ENCODE measurements around the gene CACNA1I.

Gene CACNA1I

GRCh38 chr22:39592081-39593065, 21.8 kb downstream of the CACNA1I start:
- Histone ChIP-seq H3K27me3 (ENCODE audit: insufficient read depth, low read length) (peaks cover 8% of the 10 kb centered on the region), H3K36me3 (ENCODE audit: insufficient read depth, low read length) (no peaks in the 10 kb centered on the region), H3K4me1 (ENCODE audit: insufficient read depth, low read length) (no peaks in the 10 kb centered on the region; the same call in 1 of the 2 replicates), H3K4me3 (ENCODE audit: low read length) (no peak overlapping the region), H3K9me3 (ENCODE audit: insufficient read depth, low read depth, low read length) (no peaks in the 10 kb centered on the region), H3K9ac (ENCODE audit: low read depth, low read length) (no peak overlapping the region), H3K27ac (ENCODE audit: low read depth, low read length) (no peak overlapping the region)
- 71% methylated on average over 32 of the region's 32 CpGs for WGBS

DNA sequence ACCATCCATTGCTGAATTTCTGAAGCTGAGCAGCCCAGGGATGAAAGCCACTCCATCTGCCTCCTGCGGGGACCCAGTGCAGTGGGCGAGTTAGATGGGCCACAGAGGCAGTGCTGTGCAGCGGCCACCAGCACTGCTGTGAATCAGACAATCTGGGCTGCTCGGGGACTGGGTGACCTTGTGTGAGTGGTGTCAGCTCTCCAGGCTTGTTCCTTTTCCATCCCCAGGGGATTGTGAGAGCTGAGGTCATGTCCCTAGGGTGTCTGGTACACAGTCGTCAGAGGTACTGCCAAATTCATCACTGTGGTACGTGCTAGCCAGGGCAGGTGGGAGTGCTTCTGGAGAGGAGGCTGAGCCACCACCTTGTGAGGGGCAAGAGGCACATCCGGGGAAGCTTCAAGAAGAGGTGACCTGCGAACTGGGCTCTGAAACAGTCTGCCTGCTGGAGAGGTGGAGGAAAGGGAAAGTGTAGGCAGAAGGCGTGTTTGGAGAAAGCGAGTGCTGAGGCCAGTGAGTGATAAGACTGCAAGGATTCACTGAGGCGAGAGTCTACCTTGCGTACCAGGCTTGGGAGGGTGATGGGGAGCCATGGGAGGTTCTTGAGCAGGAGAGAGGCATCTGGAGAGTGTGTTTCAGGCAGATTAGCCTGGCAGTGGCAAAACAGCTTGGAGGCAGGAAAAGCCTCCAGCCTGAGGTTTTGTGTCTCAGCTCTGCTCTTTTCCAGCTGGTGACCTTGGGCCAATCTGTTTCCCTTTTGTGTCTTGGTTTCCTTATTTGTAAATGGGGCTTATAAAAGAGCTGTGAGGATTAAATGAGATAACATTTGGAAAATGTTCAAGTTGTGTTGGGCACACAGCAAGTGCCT, 22.7 kb downstream of the CACNA1I start:
- no peaks in the 10 kb centered on the region for H3K9me3 ChIP-seq (ENCODE audit: insufficient read depth, low read depth, low read length)
- H3K27me3 ChIP-seq (ENCODE audit: insufficient read depth, low read length), result peaks cover 14% of the 10 kb centered on the region
- H3K4me1 ChIP-seq (ENCODE audit: insufficient read depth, low read length), result no peaks in the 10 kb centered on the region; the same call in 1 of the 2 replicates
- no peaks in the 10 kb centered on the region for H3K36me3 ChIP-seq (ENCODE audit: insufficient read depth, low read length)
- no peak overlapping the region for H3K27ac ChIP-seq (ENCODE audit: low read depth, low read length)
- WGBS, result 75% methylated on average over 12 of the region's 12 CpGs
- H3K4me3 ChIP-seq (ENCODE audit: low read length), result no peak overlapping the region
- no peak overlapping the region for H3K9ac ChIP-seq (ENCODE audit: low read depth, low read length)

DNA sequence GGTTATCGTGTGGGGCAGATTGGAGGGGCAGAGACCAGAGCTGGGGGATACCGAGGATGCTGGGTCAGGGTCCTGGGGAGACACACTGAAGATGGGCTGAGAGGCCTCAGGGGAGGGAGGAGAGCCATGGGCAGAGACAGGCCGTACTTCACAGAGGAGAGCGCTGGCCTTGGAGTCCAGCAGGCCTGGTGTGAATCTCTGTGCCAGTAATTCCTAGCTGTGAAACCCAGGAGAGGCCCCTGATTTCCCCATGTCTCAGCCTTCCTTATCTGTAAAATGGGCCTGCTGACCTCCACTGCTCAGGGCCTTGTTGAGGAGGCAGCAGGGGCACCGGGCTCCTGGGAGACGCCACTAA, 23.4 kb downstream of the CACNA1I start:
- WGBS, result 77% methylated on average over 6 of the region's 6 CpGs
- no peak overlapping the region for H3K9ac ChIP-seq (ENCODE audit: low read depth, low read length)
- peaks cover 17% of the 10 kb centered on the region for H3K27me3 ChIP-seq (ENCODE audit: insufficient read depth, low read length)
- no peak overlapping the region for H3K4me3 ChIP-seq (ENCODE audit: low read length)
- H3K27ac ChIP-seq (ENCODE audit: low read depth, low read length), result no peak overlapping the region
- H3K9me3 ChIP-seq (ENCODE audit: insufficient read depth, low read depth, low read length), result no peaks in the 10 kb centered on the region
- H3K36me3 ChIP-seq (ENCODE audit: insufficient read depth, low read length), result no peaks in the 10 kb centered on the region
- no peaks in the 10 kb centered on the region; the same call in 1 of the 2 replicates for H3K4me1 ChIP-seq (ENCODE audit: insufficient read depth, low read length)

- WGBS, result 67% methylated on average over 6 of the region's 7 CpGs
- Histone ChIP-seq H3K27me3 (ENCODE audit: insufficient read depth, low read length) (peaks cover 17% of the 10 kb centered on the region), H3K4me1 (ENCODE audit: insufficient read depth, low read length) (no peaks in the 10 kb centered on the region; the same call in 1 of the 2 replicates), H3K9ac (ENCODE audit: low read depth, low read length) (no peak overlapping the region), H3K9me3 (ENCODE audit: insufficient read depth, low read depth, low read length) (no peaks in the 10 kb centered on the region), H3K27ac (ENCODE audit: low read depth, low read length) (no peak overlapping the region), H3K36me3 (ENCODE audit: insufficient read depth, low read length) (no peaks in the 10 kb centered on the region), H3K4me3 (ENCODE audit: low read length) (no peak overlapping the region)
Measured at GRCh38 chr22:39594411-39594810, 23.9 kb downstream of the CACNA1I start.

- H3K36me3 ChIP-seq (ENCODE audit: insufficient read depth, low read length), result no peaks in the 10 kb centered on the region
- no peak overlapping the region for H3K9ac ChIP-seq (ENCODE audit: low read depth, low read length)
- H3K4me3 ChIP-seq (ENCODE audit: low read length), result no peak overlapping the region
- 77% methylated on average over 12 of the region's 12 CpGs for WGBS
- H3K9me3 ChIP-seq (ENCODE audit: insufficient read depth, low read depth, low read length), result no peaks in the 10 kb centered on the region
- H3K4me1 ChIP-seq (ENCODE audit: insufficient read depth, low read length), result no peaks in the 10 kb centered on the region; the same call in 1 of the 2 replicates
- peaks cover 17% of the 10 kb centered on the region for H3K27me3 ChIP-seq (ENCODE audit: insufficient read depth, low read length)
- no peak overlapping the region for H3K27ac ChIP-seq (ENCODE audit: low read depth, low read length)
Measured at GRCh38 chr22:39595622-39596172, 25.1 kb downstream of the CACNA1I start.

- no peaks in the 10 kb centered on the region for H3K9me3 ChIP-seq (ENCODE audit: insufficient read depth, low read depth, low read length)
- no peaks in the 10 kb centered on the region; the same call in 1 of the 2 replicates for H3K4me1 ChIP-seq (ENCODE audit: insufficient read depth, low read length)
- H3K9ac ChIP-seq (ENCODE audit: low read depth, low read length), result no peak overlapping the region
- H3K36me3 ChIP-seq (ENCODE audit: insufficient read depth, low read length), result no peaks in the 10 kb centered on the region
- H3K27ac ChIP-seq (ENCODE audit: low read depth, low read length), result no peak overlapping the region
- WGBS, result 88% methylated on average over 6 of the region's 6 CpGs
- H3K27me3 ChIP-seq (ENCODE audit: insufficient read depth, low read length), result peaks cover 17% of the 10 kb centered on the region
- H3K4me3 ChIP-seq (ENCODE audit: low read length), result no peak overlapping the region
Measured at GRCh38 chr22:39596601-39597000, 26.0 kb downstream of the CACNA1I start.

- Histone ChIP-seq H3K27me3 (ENCODE audit: insufficient read depth, low read length) (peaks cover 17% of the 10 kb centered on the region), H3K9ac (ENCODE audit: low read depth, low read length) (no peak overlapping the region), H3K27ac (ENCODE audit: low read depth, low read length) (no peak overlapping the region), H3K4me1 (ENCODE audit: insufficient read depth, low read length) (no peaks in the 10 kb centered on the region; the same call in 1 of the 2 replicates), H3K9me3 (ENCODE audit: insufficient read depth, low read depth, low read length) (no peaks in the 10 kb centered on the region), H3K36me3 (ENCODE audit: insufficient read depth, low read length) (no peaks in the 10 kb centered on the region), H3K4me3 (ENCODE audit: low read length) (no peak overlapping the region)
- whole genome bisulfite sequencing, result 86% methylated on average over 8 of the region's 8 CpGs
Measured at GRCh38 chr22:39597236-39597869, 26.8 kb downstream of the CACNA1I start.

DNA sequence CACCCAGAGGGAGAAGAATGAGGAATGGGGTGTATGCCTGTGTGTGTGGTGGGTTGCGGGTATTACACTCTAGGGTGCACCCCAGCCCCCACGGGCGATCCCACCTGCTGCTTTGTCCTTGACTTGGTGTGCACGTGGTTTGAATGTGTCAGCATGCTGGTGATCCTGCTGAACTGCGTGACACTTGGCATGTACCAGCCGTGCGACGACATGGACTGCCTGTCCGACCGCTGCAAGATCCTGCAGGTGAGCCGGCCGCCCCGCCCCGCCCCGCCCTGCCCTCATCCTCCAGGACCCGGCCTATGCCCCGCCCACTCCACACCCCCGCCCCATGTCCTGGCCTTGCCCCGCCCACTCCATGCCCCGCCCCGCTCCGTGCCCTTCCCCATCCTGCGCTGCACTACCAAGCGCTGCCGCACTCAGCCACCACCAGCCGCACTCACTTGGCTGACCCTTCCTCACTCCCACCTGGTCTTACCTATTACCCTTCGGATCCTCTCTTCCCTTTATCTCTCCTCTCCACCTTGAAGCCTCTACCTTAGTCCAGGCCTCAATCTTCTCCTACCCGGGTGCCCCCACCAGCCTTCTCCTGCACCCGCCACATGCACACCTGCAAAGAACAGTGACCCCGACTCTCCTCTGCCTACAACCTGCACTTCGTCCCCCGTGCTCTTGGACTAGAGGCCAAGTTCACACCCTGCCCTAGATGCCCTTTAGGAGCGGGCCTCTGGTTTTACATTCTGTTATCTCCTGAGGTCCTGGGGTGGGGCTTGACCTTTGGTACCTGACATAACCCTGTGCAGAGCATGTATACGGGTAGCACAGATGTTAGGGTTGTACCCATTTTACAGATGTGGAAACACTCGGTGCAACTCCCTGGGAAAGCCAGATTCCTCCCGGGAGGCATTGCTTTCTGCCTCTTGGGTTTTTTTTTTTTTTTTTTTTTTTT, 27.7 kb downstream of the CACNA1I start:
- H3K36me3 ChIP-seq (ENCODE audit: insufficient read depth, low read length), result no peaks in the 10 kb centered on the region
- no peak overlapping the region for H3K27ac ChIP-seq (ENCODE audit: low read depth, low read length)
- H3K4me3 ChIP-seq (ENCODE audit: low read length), result peak overlapping the region; percentile 46
- H3K4me1 ChIP-seq (ENCODE audit: insufficient read depth, low read length), result no peaks in the 10 kb centered on the region
- no peak overlapping the region for H3K9ac ChIP-seq (ENCODE audit: low read depth, low read length)
- H3K27me3 ChIP-seq (ENCODE audit: insufficient read depth, low read length), result peaks cover 17% of the 10 kb centered on the region
- WGBS, result 28% methylated on average over 34 of the region's 36 CpGs
- peaks cover 3% of the 10 kb centered on the region; the same call in 1 of the 2 replicates for H3K9me3 ChIP-seq (ENCODE audit: insufficient read depth, low read depth, low read length)

- Histone ChIP-seq H3K27me3 (ENCODE audit: insufficient read depth, low read length) (peaks cover 17% of the 10 kb centered on the region), H3K9ac (ENCODE audit: low read depth, low read length) (no peak overlapping the region), H3K27ac (ENCODE audit: low read depth, low read length) (no peak overlapping the region), H3K4me3 (ENCODE audit: low read length) (no peak overlapping the region), H3K36me3 (ENCODE audit: insufficient read depth, low read length) (no peaks in the 10 kb centered on the region), H3K4me1 (ENCODE audit: insufficient read depth, low read length) (no peaks in the 10 kb centered on the region), H3K9me3 (ENCODE audit: insufficient read depth, low read depth, low read length) (peaks cover 8% of the 10 kb centered on the region; the same call in 1 of the 2 replicates)
- 88% methylated on average over 17 of the region's 18 CpGs for WGBS
Measured at GRCh38 chr22:39600491-39601179, 30.1 kb downstream of the CACNA1I start.
